Chondrocyte (in vitro differentiated cells): Measurements from ENCODE around the gene GPC1. TPM values are rescaled to one million over a fixed set of nuclear protein-coding genes. Genes with fewer than 3 reads are reported as not detected.

Source experiments
- DNase-seq: peaks from one replicate; pipeline ENCODE4 v3.0.0; 2021; ENCODE audit warnings: mixed read lengths, low spot score
- H3K27ac Mint-ChIP-seq: one replicate; pipeline ENCODE4 v1.8.0; 2021; ENCODE audit warnings: mild to moderate bottlenecking, moderate library complexity, mixed read lengths; ENCODE audit not compliant: unreplicated experiment
- H3K27me3 Mint-ChIP-seq: 2 replicates; pipeline ENCODE4 v1.8.0; 2021; ENCODE audit warnings: low read depth, mixed read lengths
- H3K36me3 Mint-ChIP-seq: 2 replicates; pipeline ENCODE4 v1.8.0; 2021; ENCODE audit warnings: low read depth, mixed read lengths
- H3K4me1 Mint-ChIP-seq: 2 replicates; pipeline ENCODE4 v1.8.0; 2021; ENCODE audit warnings: low read depth, mild to moderate bottlenecking, mixed read lengths
- H3K4me3 Mint-ChIP-seq: one replicate; pipeline ENCODE4 v1.8.0; 2021; ENCODE audit warnings: mild to moderate bottlenecking, moderate library complexity, mixed read lengths; ENCODE audit not compliant: unreplicated experiment
- H3K9me3 Mint-ChIP-seq: 2 replicates; pipeline ENCODE4 v1.8.0; 2021; ENCODE audit warnings: low read depth, mixed read lengths
- CTCF ChIP-seq: fragments of 200-600 bp; sonication (generic); IDR thresholded peaks from 2 replicates; pipeline ENCODE4 v1.5.0; 2021; ENCODE audit warnings: antibody characterized with exemption, mild to moderate bottlenecking, moderate library complexity
- total RNA-seq: library from RNA; stranded (reverse); gene quantifications from 3 replicates; pipeline ENCODE4 v1.2.1, GENCODE V29; 2021

GPC1 gene
- total RNA-seq, 1 donor from 2014 or later, result 264 TPM

- H3K27ac Mint-ChIP-seq, result no peak overlapping the region
- peak; percentile 84 for DNase-seq
- H3K36me3 Mint-ChIP-seq, result peaks cover 17% of the 10 kb centered on the region
- TF ChIP-seq CTCF, result no peak
- no peaks in the 10 kb centered on the region for H3K4me1 Mint-ChIP-seq
- H3K4me3 Mint-ChIP-seq, result no peak overlapping the region
- no peaks in the 10 kb centered on the region for H3K9me3 Mint-ChIP-seq
- no peaks in the 10 kb centered on the region for H3K27me3 Mint-ChIP-seq
Measured at GRCh38 chr2:240463866-240464481, 28.5 kb downstream of the GPC1 start.

- Mint-ChIP-seq H3K4me3 (no peak overlapping the region), H3K27me3 (no peaks in the 10 kb centered on the region), H3K9me3 (no peaks in the 10 kb centered on the region), H3K36me3 (peaks cover 17% of the 10 kb centered on the region), H3K4me1 (peaks cover 2% of the 10 kb centered on the region), H3K27ac (no peak overlapping the region)
- no peak for TF ChIP-seq CTCF
- peak; percentile 87 for DNase-seq
Measured at GRCh38 chr2:240464514-240465241, 29.2 kb downstream of the GPC1 start.

- no peak for TF ChIP-seq CTCF
- H3K9me3 Mint-ChIP-seq, result no peaks in the 10 kb centered on the region
- H3K27me3 Mint-ChIP-seq, result no peaks in the 10 kb centered on the region
- peak; percentile 94 for DNase-seq
- peaks cover 17% of the 10 kb centered on the region for H3K36me3 Mint-ChIP-seq
- H3K27ac Mint-ChIP-seq, result no peak overlapping the region
- H3K4me3 Mint-ChIP-seq, result no peak overlapping the region
- H3K4me1 Mint-ChIP-seq, result peaks cover 5% of the 10 kb centered on the region
Measured at GRCh38 chr2:240465268-240465764, 29.9 kb downstream of the GPC1 start.

- Mint-ChIP-seq H3K4me1 (peaks cover 11% of the 10 kb centered on the region), H3K36me3 (peaks cover 15% of the 10 kb centered on the region), H3K9me3 (no peaks in the 10 kb centered on the region), H3K4me3 (no peak overlapping the region), H3K27ac (no peak overlapping the region), H3K27me3 (no peaks in the 10 kb centered on the region)
- peak; percentile 91 for DNase-seq
- no peak for TF ChIP-seq CTCF
Measured at GRCh38 chr2:240465765-240466578, 30.5 kb downstream of the GPC1 start.

- Mint-ChIP-seq H3K36me3 (peaks cover 15% of the 10 kb centered on the region), H3K4me3 (no peak overlapping the region), H3K9me3 (no peaks in the 10 kb centered on the region), H3K27ac (no peak overlapping the region), H3K4me1 (peaks cover 11% of the 10 kb centered on the region), H3K27me3 (no peaks in the 10 kb centered on the region)
- TF ChIP-seq CTCF, result no peak
- peak; percentile 86 for DNase-seq
Measured at GRCh38 chr2:240466579-240467148, 31.2 kb downstream of the GPC1 start.
